Aorta (tissue), 5 donors: ENCODE results near the gene FOXL1. TPM values are rescaled to one million over a fixed set of nuclear protein-coding genes. Genes with fewer than 3 reads are reported as not detected.

Source experiments
- ATAC-seq: fragments of 200-7000 bp; cut with Tn5 transposase; one replicate; pipeline ENCODE4 v1.9.1; 2022; ENCODE audit warnings: moderate library complexity; ENCODE audit not compliant: low FRiP score
- DNase-seq, 2 donors: peaks; one replicate each; pipeline ENCODE4 v3.0.0-alpha.2; 2020
- H3K27ac ChIP-seq, 2 donors: one replicate each; pipeline ENCODE4 v1.5.1; 2013; ENCODE audit warnings: low read length in 2 of 2, mild to moderate bottlenecking in 2 of 2, moderate library complexity in 2 of 2, control low read depth in 1 of 2, inconsistent platforms in 1 of 2, low read depth in 1 of 2
- H3K27me3 ChIP-seq, 2 donors: one replicate each; pipeline ENCODE4 v1.6.1; 2013; ENCODE audit warnings: control low read depth in 1 of 2, low read length in 1 of 2, mild to moderate bottlenecking in 1 of 2, moderate library complexity in 1 of 2; ENCODE audit not compliant: insufficient read depth in 2 of 2, control insufficient read depth in 1 of 2
- H3K36me3 ChIP-seq, 2 donors: one replicate each; pipeline ENCODE4 v1.6.1; 2013; ENCODE audit warnings: control low read depth in 1 of 2, low read length in 1 of 2, mild to moderate bottlenecking in 1 of 2; ENCODE audit not compliant: insufficient read depth in 2 of 2, control insufficient read depth in 1 of 2
- H3K4me1 ChIP-seq, 2 donors: one replicate each; pipeline ENCODE4 v1.6.1; 2013; ENCODE audit warnings: low read length in 2 of 2, control low read depth in 1 of 2, mild to moderate bottlenecking in 1 of 2, moderate library complexity in 1 of 2; ENCODE audit not compliant: insufficient read depth in 2 of 2, control insufficient read depth in 1 of 2
- H3K4me3 ChIP-seq, 2 donors: one replicate each; pipeline ENCODE4 v1.5.1; 2013; ENCODE audit warnings: low read length in 2 of 2, control low read depth in 1 of 2, mild to moderate bottlenecking in 1 of 2
- H3K9me3 ChIP-seq: one replicate; pipeline ENCODE4 v1.6.1; 2013; ENCODE audit warnings: mild to moderate bottlenecking, low read length; ENCODE audit not compliant: control insufficient read depth
- WGBS, 2 donors: extraction: QIAGEN DNeasy Blood & Tissue Kit; methylation state at CpG; one replicate each; pipeline ENCODE4 v1.1.7; 2013; 5-methylcytosine and 5-hydroxymethylcytosine counted together
- intact Hi-C, 2 donors: fragments of 100-400 bp; cut with DNase I; formaldehyde crosslinking; loops; one replicate each; pipeline versions ENCODE4 v1.14.2 to v1.15.0; 2022
- polyA plus RNA-seq, 2 donors: library from polyadenylated mRNA; stranded (reverse); fragments of 200-250 nt; gene quantifications; one replicate each; pipeline ENCODE4 v1.2.3, GENCODE V29; 2013
- total RNA-seq, 2 donors: library from RNA; stranded (reverse); fragmentation: NEBNext Ultra II Directional; extraction: Animal tissue kit (Norgen Biotek cat#: 25700); gene quantifications; one replicate each; pipeline ENCODE4 v1.2.1, GENCODE V29; 2021
- donor health status: healthy with polysubstance abuse.
- donor health status: Bipolar disorder and iron deficiency.
- donor health status: DM: no; HTN: no; CAD: no.
- donor health status: DM: no; HTN: no; CAD: no.
- donor health status: DM: yes; HTN: yes; CAD: no.

Gene FOXL1
- total and polyA plus RNA-seq, 4 donors = 4.3 to 34.4 (median 17.9) TPM

DNA sequence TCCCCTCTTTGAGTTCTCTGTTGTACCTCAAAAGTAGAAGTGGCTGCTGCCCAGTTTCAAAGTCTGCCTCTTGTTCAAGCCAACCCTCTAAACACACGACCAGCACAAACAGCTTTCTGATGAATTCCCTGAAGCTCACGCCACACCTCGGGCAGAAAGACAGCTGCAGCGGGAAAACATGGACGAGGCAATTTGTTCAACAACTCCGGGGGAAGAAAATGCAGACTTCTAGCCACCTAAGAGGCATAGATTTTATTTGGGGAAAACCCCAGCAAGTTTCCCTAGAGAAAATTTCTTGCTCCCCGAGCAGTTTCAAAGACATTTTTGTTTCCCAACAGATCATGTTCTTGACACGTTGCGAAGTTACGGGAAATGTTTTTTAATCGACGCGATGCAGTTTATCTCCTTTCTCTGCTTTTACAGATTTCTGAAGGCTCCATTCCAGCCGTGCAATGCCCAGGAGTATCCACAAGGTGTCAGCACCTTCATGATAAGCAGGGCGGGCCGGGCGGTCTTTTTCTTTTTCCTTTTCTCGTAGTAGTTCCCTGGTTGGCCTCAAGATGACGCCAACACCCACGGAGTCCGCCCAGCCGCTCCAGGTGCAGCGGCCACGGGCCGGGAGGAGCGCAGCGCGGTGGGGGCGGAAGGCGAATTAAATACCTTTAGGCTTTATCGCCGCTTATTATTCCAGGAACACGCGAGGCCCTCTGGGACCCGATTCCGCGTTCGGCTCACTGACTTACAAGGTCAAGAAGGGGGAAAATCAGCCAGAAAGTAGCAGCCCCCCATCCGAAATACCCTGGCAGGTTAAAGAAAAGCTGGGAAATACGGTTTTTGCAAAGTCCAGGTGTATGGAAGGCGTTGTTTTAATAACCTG is 14.6 kb upstream of the FOXL1 start:
- peak; percentile 93 to 95 for DNase-seq
- Histone ChIP-seq H3K36me3 (no peaks in the 10 kb centered on the region), H3K4me1 (no peaks in the 10 kb centered on the region), H3K9me3 (no peaks in the 10 kb centered on the region), H3K27ac (peak overlapping the region; percentile 91 to 94), H3K4me3 (peak overlapping the region; percentile 3 to 41), H3K27me3 (no peaks in the 10 kb centered on the region)
- intact Hi-C loops = loop anchor here (1.0 to 10.0 kb wide), 8 partner anchors 499 to 821 kb away; partner anchors contain the start of gene FBXO31 (in 1 of the 2)
- WGBS, 2 donors = 0 to 1% methylated on average over 41 of the region's 41 CpGs
- ATAC-seq = peak; percentile 92

- WGBS, 2 donors = 4 to 10% methylated on average over 16 of the region's 16 CpGs
- Histone ChIP-seq H3K27me3 (no peaks in the 10 kb centered on the region), H3K4me1 (no peaks in the 10 kb centered on the region), H3K9me3 (no peaks in the 10 kb centered on the region), H3K4me3 (peak overlapping the region; percentile 41 to 85), H3K36me3 (no peaks in the 10 kb centered on the region), H3K27ac (peak overlapping the region; percentile 69 to 91)
- intact Hi-C loops = loop anchor here (2.0 to 10.0 kb wide), 5 partner anchors 267 to 820 kb away; partner anchors contain the start of gene FBXO31 (in 1 of the 2)
- ATAC-seq (no peak), DNase-seq (no peak)
These were observed 13.1 kb upstream of the FOXL1 start for GRCh38 chr16:86565181-86565631.

- peak overlapping the region; percentile 69 to 91 for H3K27ac ChIP-seq
- WGBS, 2 donors = 1 to 2% methylated on average over 53 of the region's 53 CpGs
- no peak for ATAC-seq
These were observed 12.5 kb upstream of the FOXL1 start for GRCh38 chr16:86565644-86566511.

GRCh38 chr16:86566601-86566965 is 11.8 kb upstream of the FOXL1 start, which contains the start of gene FOXC2:
Gene FOXC2, plus strand, starts transcription at chr16:86566829. Its CDS starts 507 bp downstream, at chr16:86567336.
- DNase-seq = peak; percentile 96 to 97
- Histone ChIP-seq H3K36me3 (no peaks in the 10 kb centered on the region), H3K4me1 (no peaks in the 10 kb centered on the region), H3K27ac (peak within 1 kb of the TSS; percentile 88 to 91), H3K9me3 (no peaks in the 10 kb centered on the region), H3K4me3 (peak within 1 kb of the TSS; percentile 85 to 98), H3K27me3 (no peaks in the 10 kb centered on the region)
- intact Hi-C loops = loop anchor here (5.0 to 10.0 kb wide), 3 partner anchors 266 to 818 kb away; partner anchors contain the start of gene FBXO31 (in 1 of the 2)
- peak; percentile 78 for ATAC-seq
- WGBS, 2 donors = 0 to 1% methylated on average over 30 of the region's 30 CpGs

More at GRCh38 chr16:86565644-86566511, 12.5 kb upstream of the FOXL1 start:
- Histone ChIP-seq H3K36me3 (no peaks in the 10 kb centered on the region), H3K9me3 (no peaks in the 10 kb centered on the region), H3K4me1 (no peaks in the 10 kb centered on the region), H3K4me3 (peak overlapping the region; percentile 10 to 85), H3K27me3 (no peaks in the 10 kb centered on the region)
- no peak for DNase-seq
- intact Hi-C loops = loop anchor here (2.0 to 10.0 kb wide), 5 partner anchors 266 to 819 kb away; partner anchors contain the start of gene FBXO31 (in 1 of the 2)

GRCh38 chr16:86566966-86567700 is 11.2 kb upstream of the FOXL1 start:
- ATAC-seq (peak; percentile 58), DNase-seq (peak; percentile 61 to 86)
- Histone ChIP-seq H3K36me3 (no peaks in the 10 kb centered on the region), H3K27me3 (no peaks in the 10 kb centered on the region), H3K4me1 (no peaks in the 10 kb centered on the region), H3K9me3 (no peaks in the 10 kb centered on the region), H3K4me3 (peak overlapping the region; percentile 85 to 98), H3K27ac (peak overlapping the region; percentile 79 to 88)
- intact Hi-C loops = loop anchor here (5.0 to 10.0 kb wide), 3 partner anchors 265 to 818 kb away; partner anchors contain the start of gene FBXO31 (in 1 of the 2)
- 1% methylated on average over 65 to 88 of the region's 88 CpGs for WGBS, 2 donors

- DNase-seq (peak in 1 of 2 donors; percentile 57), ATAC-seq (no peak)
- Histone ChIP-seq H3K36me3 (no peaks in the 10 kb centered on the region), H3K27ac (peak overlapping the region; percentile 79 to 88), H3K9me3 (no peaks in the 10 kb centered on the region), H3K27me3 (no peaks in the 10 kb centered on the region), H3K4me1 (no peaks in the 10 kb centered on the region), H3K4me3 (peak overlapping the region; percentile 85 to 98)
- intact Hi-C loops = loop anchor here (5.0 to 10.0 kb wide), 3 partner anchors 264 to 817 kb away; partner anchors contain the start of gene FBXO31 (in 1 of the 2)
- 0 to 1% methylated on average over 73 to 116 of the region's 116 CpGs for WGBS, 2 donors
These were observed 10.4 kb upstream of the FOXL1 start for GRCh38 chr16:86567701-86568581.
